Neural progenitor cell (in vitro differentiated cells): ENCODE results near the gene ENPP1. TPM values are rescaled to one million over a fixed set of nuclear protein-coding genes. Genes with fewer than 3 reads are reported as not detected.

Source experiments
- DNase-seq: peaks from one replicate; pipeline ENCODE4 v3.0.0-alpha.2; 2016; ENCODE audit warnings: low spot score
- H2AFZ ChIP-seq: fragments of 200-600 bp; sonication (generic); replicated peaks from 2 replicates; pipeline ENCODE4 v1.6.1; 2016; ENCODE audit warnings: antibody characterized with exemption
- H3F3A ChIP-seq: fragments of 200-600 bp; sonication (generic); 2 replicates; pipeline ENCODE4 v1.6.1; 2016; ENCODE audit warnings: antibody characterized with exemption, low read depth
- H3K27ac ChIP-seq: fragments of 200-600 bp; sonication (generic); 2 replicates; pipeline ENCODE4 v1.5.1; 2016; ENCODE audit warnings: mild to moderate bottlenecking
- H3K27me3 ChIP-seq: fragments of 200-600 bp; sonication (generic); 2 replicates; pipeline ENCODE4 v1.6.1; 2016; ENCODE audit warnings: mild to moderate bottlenecking, moderate library complexity
- H3K36me3 ChIP-seq: fragments of 200-600 bp; sonication (generic); 2 replicates; pipeline ENCODE4 v1.5.1; 2016
- H3K4me1 ChIP-seq: fragments of 200-600 bp; sonication (generic); 2 replicates; pipeline ENCODE4 v1.6.1; 2016; ENCODE audit warnings: mixed run types
- H3K4me2 ChIP-seq: fragments of 200-600 bp; sonication (generic); 2 replicates; pipeline ENCODE4 v1.6.1; 2016
- H3K4me3 ChIP-seq: fragments of 200-600 bp; sonication (generic); 2 replicates; pipeline ENCODE4 v1.5.1; 2016
- H3K79me2 ChIP-seq: fragments of 200-600 bp; sonication (generic); 2 replicates; pipeline ENCODE4 v1.6.1; 2016; ENCODE audit warnings: low read depth
- H3K9ac ChIP-seq: fragments of 200-600 bp; sonication (generic); 2 replicates; pipeline ENCODE4 v1.6.1; 2016
- H3K9me3 ChIP-seq: fragments of 200-600 bp; sonication (generic); 2 replicates; pipeline ENCODE4 v1.5.1; 2016; ENCODE audit warnings: low read depth
- H4K20me1 ChIP-seq: fragments of 200-600 bp; sonication (generic); 2 replicates; pipeline ENCODE4 v1.6.1; 2016; ENCODE audit warnings: low read depth
- H3K27ac Mint-ChIP-seq: 3 replicates; pipeline ENCODE4 v1.8.0; 2021; ENCODE audit warnings: mixed read lengths
- H3K27me3 Mint-ChIP-seq: 2 replicates; pipeline ENCODE4 v1.8.0; 2022; ENCODE audit warnings: low read depth, mild to moderate bottlenecking, inconsistent platforms, moderate library complexity, mixed read lengths; ENCODE audit not compliant: insufficient read depth
- H3K36me3 Mint-ChIP-seq: 3 replicates; pipeline ENCODE4 v1.8.0; 2021; ENCODE audit warnings: mixed read lengths
- H3K4me1 Mint-ChIP-seq: 3 replicates; pipeline ENCODE4 v1.8.0; 2021; ENCODE audit warnings: mixed read lengths
- H3K4me3 Mint-ChIP-seq: 3 replicates; pipeline ENCODE4 v1.8.0; 2021; ENCODE audit warnings: mild to moderate bottlenecking, moderate library complexity, mixed read lengths
- H3K9me3 Mint-ChIP-seq: 3 replicates; pipeline ENCODE4 v1.8.0; 2020; ENCODE audit warnings: mixed read lengths
- CTCF ChIP-seq: fragments of 200-600 bp; sonication (generic); IDR thresholded peaks from 2 replicates; pipeline ENCODE4 v1.5.1; 2017; ENCODE audit warnings: antibody characterized with exemption, mild to moderate bottlenecking
- EZH2 ChIP-seq: fragments of 200-600 bp; sonication (generic); IDR thresholded peaks from 2 replicates; pipeline ENCODE4 v1.6.1; 2017; ENCODE audit warnings: antibody characterized with exemption, mild to moderate bottlenecking, moderate library complexity
- EZH2phosphoT487 ChIP-seq: fragments of 200-600 bp; sonication (generic); IDR thresholded peaks from 2 replicates; pipeline ENCODE4 v1.6.1; 2017; ENCODE audit warnings: antibody characterized with exemption
- total RNA-seq: library from RNA; depleted of rRNA; stranded (reverse); fragments of >200 nt; gene quantifications from 2 replicates; pipeline ENCODE4 v1.2.3, GENCODE V29; 2015; ENCODE audit warnings: low replicate concordance

Gene ENPP1
- total RNA-seq, 1 donor from 2014 or later = 9.7 TPM

GRCh38 chr6:131920656-131921055 is 112.8 kb downstream of the ENPP1 start:
- Histone ChIP-seq H3K4me2 (no peak overlapping the region), H3K4me1 (no peaks in the 10 kb centered on the region), H2AFZ (no peak overlapping the region), H3K36me3 (no peaks in the 10 kb centered on the region), H3K9me3 (no peaks in the 10 kb centered on the region), H3K9ac (no peak overlapping the region), H3K4me3 (no peak overlapping the region), H3F3A (no peaks in the 10 kb centered on the region), H4K20me1 (no peaks in the 10 kb centered on the region), H3K79me2 (no peaks in the 10 kb centered on the region), H3K27me3 (no peaks in the 10 kb centered on the region), H3K27ac (no peak overlapping the region)
- Mint-ChIP-seq H3K27ac (no peak overlapping the region), H3K36me3 (no peaks in the 10 kb centered on the region), H3K4me1 (no peaks in the 10 kb centered on the region), H3K4me3 (no peak overlapping the region), H3K27me3 (peaks cover 5% of the 10 kb centered on the region), H3K9me3 (peaks cover 25% of the 10 kb centered on the region)
- no peak for DNase-seq
- TF ChIP-seq CTCF = no peak
- TF ChIP-seq EZH2 = no peak
- no peak for TF ChIP-seq EZH2phosphoT487

GRCh38 chr6:131923356-131923755 is 115.5 kb downstream of the ENPP1 start:
- Histone ChIP-seq H3F3A (no peaks in the 10 kb centered on the region), H2AFZ (no peak overlapping the region), H3K4me1 (no peaks in the 10 kb centered on the region), H3K27ac (no peak overlapping the region), H3K4me3 (no peak overlapping the region), H3K27me3 (no peaks in the 10 kb centered on the region), H4K20me1 (no peaks in the 10 kb centered on the region), H3K36me3 (no peaks in the 10 kb centered on the region), H3K4me2 (no peak overlapping the region), H3K9ac (no peak overlapping the region), H3K9me3 (no peaks in the 10 kb centered on the region), H3K79me2 (no peaks in the 10 kb centered on the region)
- no peak overlapping the region for H3K27ac Mint-ChIP-seq
- H3K36me3 Mint-ChIP-seq = no peaks in the 10 kb centered on the region
- TF ChIP-seq EZH2 (no peak), CTCF (peak; percentile 94)
- no peaks in the 10 kb centered on the region for H3K4me1 Mint-ChIP-seq
- peaks cover 28% of the 10 kb centered on the region for H3K9me3 Mint-ChIP-seq
- peak; percentile 85 for DNase-seq
- H3K4me3 Mint-ChIP-seq = no peak overlapping the region
- peaks cover 5% of the 10 kb centered on the region for H3K27me3 Mint-ChIP-seq

GRCh38 chr6:131924881-131925474 is 117.2 kb downstream of the ENPP1 start:
- no peak overlapping the region for H2AFZ ChIP-seq
- H3K27ac ChIP-seq = no peak overlapping the region
- peak; percentile 62 for DNase-seq
- H3K4me1 ChIP-seq = no peaks in the 10 kb centered on the region
- H3K9me3 ChIP-seq = no peaks in the 10 kb centered on the region
- H3K79me2 ChIP-seq = no peaks in the 10 kb centered on the region
- H3K4me1 Mint-ChIP-seq = no peaks in the 10 kb centered on the region
- peaks cover 5% of the 10 kb centered on the region for H3K27me3 Mint-ChIP-seq
- no peaks in the 10 kb centered on the region for H3F3A ChIP-seq
- H3K36me3 ChIP-seq = no peaks in the 10 kb centered on the region
- H3K4me2 ChIP-seq = no peak overlapping the region
- no peak overlapping the region for H3K9ac ChIP-seq
- no peak overlapping the region for H3K4me3 ChIP-seq
- no peaks in the 10 kb centered on the region for H3K27me3 ChIP-seq
- no peaks in the 10 kb centered on the region for H3K36me3 Mint-ChIP-seq
- no peak overlapping the region for H3K4me3 Mint-ChIP-seq
- no peaks in the 10 kb centered on the region for H4K20me1 ChIP-seq
- no peak for TF ChIP-seq EZH2phosphoT487
- TF ChIP-seq EZH2 = no peak
- TF ChIP-seq CTCF = peak; percentile 66
- peaks cover 26% of the 10 kb centered on the region for H3K9me3 Mint-ChIP-seq
- H3K27ac Mint-ChIP-seq = peak overlapping the region; percentile 7
